Activated CD4-positive, alpha-beta T cell treated with anti-CD3 and anti-CD28 coated beads, Interleukin-2, amount 10 ng/mL, durations not matched to agents 24 days and 14 days (primary cell): Measurements from ENCODE around the gene CHD5. TPM values are rescaled to one million over a fixed set of nuclear protein-coding genes. Genes with fewer than 3 reads are reported as not detected.

Experiments
- DNase-seq: peaks from one replicate; pipeline ENCODE4 v3.0.0; 2022
- H3K27ac Mint-ChIP-seq: one replicate; pipeline ENCODE4 v1.8.0; 2022; ENCODE audit warnings: mild to moderate bottlenecking, mixed read lengths
- H3K27me3 Mint-ChIP-seq: one replicate; pipeline ENCODE4 v1.8.0; 2022; ENCODE audit warnings: mixed read lengths
- H3K36me3 Mint-ChIP-seq: one replicate; pipeline ENCODE4 v1.8.0; 2022; ENCODE audit warnings: low read depth, mild to moderate bottlenecking, mixed read lengths
- H3K4me1 Mint-ChIP-seq: one replicate; pipeline ENCODE4 v1.8.0; 2021; ENCODE audit warnings: mixed read lengths
- H3K4me3 Mint-ChIP-seq: one replicate; pipeline ENCODE4 v1.8.0; 2022; ENCODE audit warnings: mild to moderate bottlenecking, moderate library complexity, mixed read lengths
- H3K9me3 Mint-ChIP-seq: one replicate; pipeline ENCODE4 v1.8.0; 2021; ENCODE audit warnings: mixed read lengths
- intact Hi-C: fragments of 100-400 bp; cut with micrococcal nuclease; formaldehyde crosslinking; loops from one replicate; pipeline ENCODE4 v1.15.1; 2023
- total RNA-seq: library from RNA; stranded (reverse); gene quantifications from 2 replicates; pipeline ENCODE4 v1.2.3, GENCODE V29; 2022

The CHD5 gene
- total RNA-seq, 1 donor from 2014 or later, result 0.63 TPM

- Mint-ChIP-seq H3K27me3 (peaks cover 7% of the 10 kb centered on the region), H3K4me1 (no peaks in the 10 kb centered on the region), H3K4me3 (no peak overlapping the region), H3K9me3 (no peaks in the 10 kb centered on the region), H3K36me3 (no peaks in the 10 kb centered on the region), H3K27ac (no peak overlapping the region)
- no peak for DNase-seq
- intact Hi-C loops, result no loop called here
Measured at GRCh38 chr1:6163191-6163972, 16.7 kb downstream of the CHD5 start.

- Mint-ChIP-seq H3K4me1 (peaks cover 3% of the 10 kb centered on the region), H3K9me3 (no peaks in the 10 kb centered on the region), H3K27ac (no peak overlapping the region), H3K36me3 (no peaks in the 10 kb centered on the region), H3K4me3 (no peak overlapping the region), H3K27me3 (peaks cover 7% of the 10 kb centered on the region)
- no peak for DNase-seq
- intact Hi-C loops, result no loop called here
Measured at GRCh38 chr1:6162773-6163172, 17.3 kb downstream of the CHD5 start.

- Mint-ChIP-seq H3K9me3 (no peaks in the 10 kb centered on the region), H3K27ac (no peak overlapping the region), H3K4me3 (no peak overlapping the region), H3K27me3 (peaks cover 5% of the 10 kb centered on the region), H3K4me1 (peaks cover 7% of the 10 kb centered on the region), H3K36me3 (no peaks in the 10 kb centered on the region)
- no peak for DNase-seq
- intact Hi-C loops, result no loop called here
Measured at GRCh38 chr1:6162341-6162740, 17.8 kb downstream of the CHD5 start.

- no peak overlapping the region for H3K4me3 Mint-ChIP-seq
- H3K9me3 Mint-ChIP-seq, result no peaks in the 10 kb centered on the region
- H3K36me3 Mint-ChIP-seq, result no peaks in the 10 kb centered on the region
- no peak for DNase-seq
- H3K4me1 Mint-ChIP-seq, result peaks cover 11% of the 10 kb centered on the region
- no peak overlapping the region for H3K27ac Mint-ChIP-seq
- intact Hi-C loops, result no loop called here
- peaks cover 5% of the 10 kb centered on the region for H3K27me3 Mint-ChIP-seq
Measured at GRCh38 chr1:6158181-6158580, 21.9 kb downstream of the CHD5 start.

GRCh38 chr1:6157528-6158174 is 22.5 kb downstream of the CHD5 start:
- no peaks in the 10 kb centered on the region for H3K36me3 Mint-ChIP-seq
- H3K9me3 Mint-ChIP-seq, result no peaks in the 10 kb centered on the region
- no peak overlapping the region for H3K4me3 Mint-ChIP-seq
- H3K4me1 Mint-ChIP-seq, result peaks cover 11% of the 10 kb centered on the region
- no peak for DNase-seq
- H3K27ac Mint-ChIP-seq, result peak overlapping the region; percentile 21
- intact Hi-C loops, result no loop called here
- H3K27me3 Mint-ChIP-seq, result peaks cover 5% of the 10 kb centered on the region

GRCh38 chr1:6157132-6157527 is 23.0 kb downstream of the CHD5 start:
- Mint-ChIP-seq H3K9me3 (no peaks in the 10 kb centered on the region), H3K36me3 (no peaks in the 10 kb centered on the region), H3K4me3 (no peak overlapping the region), H3K27me3 (peaks cover 5% of the 10 kb centered on the region), H3K27ac (no peak overlapping the region), H3K4me1 (peaks cover 11% of the 10 kb centered on the region)
- intact Hi-C loops, result no loop called here
- DNase-seq, result no peak

GRCh38 chr1:6154525-6155319 is 25.4 kb downstream of the CHD5 start:
- Mint-ChIP-seq H3K4me1 (peaks cover 11% of the 10 kb centered on the region), H3K4me3 (no peak overlapping the region), H3K27me3 (no peaks in the 10 kb centered on the region), H3K27ac (no peak overlapping the region), H3K9me3 (no peaks in the 10 kb centered on the region), H3K36me3 (no peaks in the 10 kb centered on the region)
- intact Hi-C loops, result no loop called here
- DNase-seq, result peak; percentile 63

GRCh38 chr1:6152882-6153281 is 27.2 kb downstream of the CHD5 start:
- intact Hi-C loops, result no loop called here
- peaks cover 2% of the 10 kb centered on the region for H3K27me3 Mint-ChIP-seq
- no peak for DNase-seq
- no peaks in the 10 kb centered on the region for H3K9me3 Mint-ChIP-seq
- no peak overlapping the region for H3K27ac Mint-ChIP-seq
- H3K4me1 Mint-ChIP-seq, result peaks cover 12% of the 10 kb centered on the region
- H3K4me3 Mint-ChIP-seq, result no peak overlapping the region
- H3K36me3 Mint-ChIP-seq, result no peaks in the 10 kb centered on the region

GRCh38 chr1:6152181-6152580 is 27.9 kb downstream of the CHD5 start:
- no peak for DNase-seq
- Mint-ChIP-seq H3K36me3 (no peaks in the 10 kb centered on the region), H3K4me1 (peaks cover 6% of the 10 kb centered on the region), H3K9me3 (no peaks in the 10 kb centered on the region), H3K4me3 (no peak overlapping the region), H3K27ac (no peak overlapping the region), H3K27me3 (peaks cover 2% of the 10 kb centered on the region)
- intact Hi-C loops, result no loop called here

- no peak overlapping the region for H3K4me3 Mint-ChIP-seq
- H3K4me1 Mint-ChIP-seq, result peaks cover 6% of the 10 kb centered on the region
- H3K27me3 Mint-ChIP-seq, result peaks cover 2% of the 10 kb centered on the region
- no peak overlapping the region for H3K27ac Mint-ChIP-seq
- DNase-seq, result no peak
- H3K36me3 Mint-ChIP-seq, result no peaks in the 10 kb centered on the region
- H3K9me3 Mint-ChIP-seq, result no peaks in the 10 kb centered on the region
- intact Hi-C loops, result no loop called here
Measured at GRCh38 chr1:6151291-6151822, 28.8 kb downstream of the CHD5 start.

- H3K9me3 Mint-ChIP-seq, result no peaks in the 10 kb centered on the region
- H3K36me3 Mint-ChIP-seq, result no peaks in the 10 kb centered on the region
Measured at GRCh38 chr1:6150006-6150938, 29.8 kb downstream of the CHD5 start.

GRCh38 chr1:6149597-6149996 is 30.5 kb downstream of the CHD5 start:
- no peak for DNase-seq
- Mint-ChIP-seq H3K4me1 (peaks cover 2% of the 10 kb centered on the region), H3K27me3 (peaks cover 2% of the 10 kb centered on the region), H3K36me3 (no peaks in the 10 kb centered on the region), H3K4me3 (no peak overlapping the region), H3K9me3 (no peaks in the 10 kb centered on the region), H3K27ac (no peak overlapping the region)
- intact Hi-C loops, result loop anchor here (2.0 kb wide), 1 partner anchor 23 kb away; no protein-coding TSS in a partner anchor

More at GRCh38 chr1:6150006-6150938, 29.8 kb downstream of the CHD5 start:
- peaks cover 4% of the 10 kb centered on the region for H3K4me1 Mint-ChIP-seq
- intact Hi-C loops, result no loop called here
- H3K27ac Mint-ChIP-seq, result no peak overlapping the region
- no peak for DNase-seq
- H3K4me3 Mint-ChIP-seq, result no peak overlapping the region
- H3K27me3 Mint-ChIP-seq, result peaks cover 2% of the 10 kb centered on the region
